GM12891 (cell line): ENCODE results near the gene SYNJ1.

Experiments used
- POLR2A ChIP-seq: IDR thresholded peaks from 2 replicates; pipeline ENCODE4 v1.6.1; 2011; ENCODE audit warnings: low read depth, low read length, control low read depth
- POLR2AphosphoS5 ChIP-seq: IDR thresholded peaks from 2 replicates; pipeline ENCODE4 v1.6.1; 2011; ENCODE audit warnings: low read depth, low read length, control low read depth
- SPI1 ChIP-seq: IDR thresholded peaks from 2 replicates; pipeline ENCODE4 v1.6.1; 2011; ENCODE audit warnings: low read depth, low read length, control low read depth

- TF ChIP-seq POLR2A (no peak), SPI1 (no peak), POLR2AphosphoS5 (no peak)
Measured at GRCh38 chr21:32648165-32648564, 79.6 kb downstream of the SYNJ1 start.
